GM19025 (cell line): ENCODE data around the gene GPATCH1.
"Not testable (repeated sequence)": the region's sequence is repeated elsewhere in the genome, so short reads cannot be mapped to it uniquely, and the experiment has no call there.

Experiments used
- ATAC-seq: cut with Tn5 transposase; IDR thresholded peaks from one replicate; pipeline ENCODE4 v1.9.1; 2021; ENCODE audit warnings: mild to moderate bottlenecking, low read depth, moderate library complexity; ENCODE audit not compliant: unreplicated experiment

The GPATCH1 gene

DNA sequence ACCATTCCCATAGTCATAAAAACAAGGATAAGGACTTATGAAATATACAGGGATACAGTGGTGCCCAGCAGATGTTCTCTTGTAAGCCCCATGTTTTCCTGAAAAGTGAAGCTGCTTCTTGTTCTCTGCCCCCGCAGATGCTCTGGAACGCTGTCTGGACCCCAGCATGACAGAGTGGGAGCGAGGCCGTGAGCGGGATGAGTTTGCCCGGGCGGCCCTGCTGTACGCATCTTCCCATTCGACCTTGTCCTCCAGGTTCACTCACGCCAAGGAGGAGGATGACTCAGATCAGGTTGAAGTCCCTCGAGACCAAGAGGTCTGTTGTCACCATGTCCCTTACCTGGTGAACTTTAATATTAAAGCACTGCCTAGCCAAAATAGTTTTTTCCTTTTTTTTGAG is 30.6 kb downstream of the GPATCH1 start:
- no peak for ATAC-seq

GRCh38 chr19:33114312-33114711 is 33.3 kb downstream of the GPATCH1 start:
- ATAC-seq = no peak

DNA sequence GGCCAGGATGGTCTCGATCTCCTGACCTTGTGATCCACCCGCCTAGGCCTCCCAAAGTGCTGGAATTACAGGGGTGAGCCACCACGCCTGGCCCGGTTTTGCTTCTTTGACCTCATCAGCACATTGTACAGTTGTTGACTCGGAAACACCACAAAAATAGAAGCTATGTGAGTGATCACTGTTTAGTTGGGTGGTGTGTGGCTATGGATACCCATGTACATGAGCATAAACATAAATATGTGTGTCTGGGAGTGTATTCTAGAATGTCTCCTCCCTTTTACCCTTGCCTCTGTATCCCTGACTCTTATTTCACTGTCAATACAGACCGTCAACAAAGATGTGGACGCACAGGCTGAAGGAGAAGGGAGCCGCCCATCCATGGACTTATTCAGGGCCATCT is 36.5 kb downstream of the GPATCH1 start:
- no peak for ATAC-seq

DNA sequence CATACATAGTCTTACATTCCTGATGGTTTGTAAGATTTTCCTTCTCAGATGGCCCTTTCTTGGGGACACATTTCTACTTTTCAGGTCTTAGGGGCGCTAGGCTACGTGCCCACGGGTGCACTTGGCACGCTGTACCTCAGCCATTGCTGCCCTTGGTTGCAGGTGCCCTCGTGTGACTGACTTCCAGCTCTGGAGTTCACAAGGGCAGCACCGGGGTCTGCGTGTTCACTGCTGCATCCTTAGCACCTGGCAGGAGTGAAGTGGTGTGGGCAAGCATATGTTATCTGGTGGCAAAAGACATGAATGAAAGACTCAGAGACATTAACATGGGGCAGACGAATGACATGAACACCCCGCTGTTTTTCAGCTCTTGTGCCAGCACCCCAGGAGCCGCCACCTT is 37.7 kb downstream of the GPATCH1 start:
- no peak for ATAC-seq

- no peak for ATAC-seq
Observed at GRCh38 chr19:33124207-33125098, 43.5 kb downstream of the GPATCH1 start.

GRCh38 chr19:33125929-33126388 is 45.0 kb downstream of the GPATCH1 start:
- no peak for ATAC-seq

GRCh38 chr19:33126712-33127111 is 45.7 kb downstream of the GPATCH1 start:
- not testable (repeated sequence) for ATAC-seq

DNA sequence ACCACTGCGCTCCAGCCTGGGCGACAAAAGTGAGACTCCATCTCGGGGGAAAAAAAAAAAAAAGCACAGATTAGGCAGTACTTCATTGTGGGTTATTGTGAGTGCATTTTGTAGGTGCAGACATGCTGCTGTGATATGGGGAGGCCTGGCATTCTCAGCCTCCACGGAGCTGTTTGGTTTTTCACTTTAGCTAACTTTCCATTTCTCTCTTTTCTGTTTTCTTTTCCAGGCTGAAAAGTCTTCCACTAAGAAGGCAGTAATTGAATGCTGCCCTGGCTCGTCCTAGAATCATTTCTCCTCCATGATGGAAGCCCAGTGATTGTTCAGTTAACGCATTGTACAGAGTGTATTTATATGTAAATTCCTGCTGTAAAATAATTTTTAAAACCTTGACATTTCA is 48.9 kb downstream of the GPATCH1 start:
- ATAC-seq = no peak

DNA sequence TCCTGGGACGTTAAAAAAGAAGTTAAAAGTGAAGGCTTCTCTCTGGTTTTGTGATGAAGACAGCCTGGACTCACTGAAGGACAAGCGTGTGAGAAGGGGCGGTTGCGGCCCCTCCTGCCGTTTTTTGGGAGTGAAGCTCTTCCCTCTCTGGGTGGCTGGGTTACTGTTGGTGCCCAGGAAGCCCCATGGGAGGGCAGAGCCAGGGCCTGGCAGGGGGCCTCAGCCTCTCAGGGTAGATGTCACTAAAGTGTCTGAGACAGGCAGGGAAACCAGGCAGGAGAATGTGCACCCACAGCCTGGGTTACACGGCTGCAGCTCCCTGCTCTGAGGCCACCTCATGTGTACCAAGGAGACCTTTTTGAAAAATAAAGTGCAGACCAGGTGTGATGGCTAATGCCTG is 49.5 kb downstream of the GPATCH1 start:
- no peak for ATAC-seq

GRCh38 chr19:33132021-33132420 is 51.0 kb downstream of the GPATCH1 start, which contains the start of gene WDR88:
TSS of gene WDR88 (plus strand) at chr19:33132114. CDS start at chr19:33132170, 56 bp downstream.
- no peak for ATAC-seq

GRCh38 chr19:33132425-33132824 is 51.4 kb downstream of the GPATCH1 start:
- ATAC-seq = no peak

DNA sequence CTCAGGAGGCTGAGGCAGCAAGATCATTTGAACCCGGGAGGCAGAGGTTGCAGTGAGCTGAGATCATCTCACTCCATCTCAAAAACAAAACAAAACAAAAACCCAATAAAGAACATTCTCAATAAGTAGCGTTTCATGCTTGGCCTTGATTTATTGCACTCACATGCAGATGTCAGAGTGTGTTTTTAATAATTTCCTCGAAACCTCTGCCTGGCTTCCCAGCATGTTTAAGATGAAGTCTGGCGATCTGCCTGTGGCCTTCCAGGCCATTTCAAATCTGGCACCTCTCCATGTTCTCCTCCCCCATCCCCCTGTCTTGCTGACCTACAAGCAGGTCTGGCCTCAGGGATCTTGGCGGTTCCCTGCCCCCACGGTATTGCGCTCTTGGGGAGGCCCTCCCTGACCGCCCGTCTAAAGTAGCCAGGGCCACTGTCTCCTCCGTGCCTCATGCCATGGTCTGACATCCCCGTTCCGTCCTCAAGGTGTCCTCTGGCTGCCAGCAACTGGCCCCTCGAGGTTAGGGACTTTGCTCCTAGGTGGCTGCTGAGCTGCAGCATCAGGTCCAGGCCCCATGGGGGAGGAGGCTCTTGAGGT is 52.6 kb downstream of the GPATCH1 start:
- no peak for ATAC-seq

GRCh38 chr19:33134571-33135041 is 53.6 kb downstream of the GPATCH1 start:
- no peak for ATAC-seq

- no peak for ATAC-seq
Observed at GRCh38 chr19:33139165-33139564, 58.2 kb downstream of the GPATCH1 start.

DNA sequence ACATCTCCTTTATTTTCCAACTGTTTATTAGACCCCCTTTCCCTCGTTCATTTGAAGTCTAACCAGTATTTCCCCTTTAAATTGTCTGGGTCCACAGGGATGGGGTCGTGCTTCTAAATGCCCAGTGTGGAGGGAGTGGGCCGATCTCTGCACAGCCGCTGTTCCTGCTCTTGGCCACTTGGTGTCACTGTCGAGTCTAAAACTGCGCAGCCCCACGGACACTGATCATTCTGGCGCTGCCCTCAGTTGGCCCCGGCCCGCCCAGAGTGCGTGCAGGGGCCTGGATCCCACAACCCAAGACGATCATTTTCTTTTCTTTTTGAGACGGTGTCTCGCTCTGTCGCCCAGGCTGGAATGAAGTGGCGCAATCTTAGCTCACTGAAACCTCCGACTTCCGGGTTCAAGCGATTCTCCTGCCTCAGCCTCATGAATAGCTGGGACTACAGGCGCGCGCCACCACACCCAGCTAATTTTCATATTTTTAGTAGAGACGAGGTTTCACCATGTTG is 63.0 kb downstream of the GPATCH1 start:
- ATAC-seq = no peak

- ATAC-seq = no peak
Observed at GRCh38 chr19:33146209-33146608, 65.2 kb downstream of the GPATCH1 start.

DNA sequence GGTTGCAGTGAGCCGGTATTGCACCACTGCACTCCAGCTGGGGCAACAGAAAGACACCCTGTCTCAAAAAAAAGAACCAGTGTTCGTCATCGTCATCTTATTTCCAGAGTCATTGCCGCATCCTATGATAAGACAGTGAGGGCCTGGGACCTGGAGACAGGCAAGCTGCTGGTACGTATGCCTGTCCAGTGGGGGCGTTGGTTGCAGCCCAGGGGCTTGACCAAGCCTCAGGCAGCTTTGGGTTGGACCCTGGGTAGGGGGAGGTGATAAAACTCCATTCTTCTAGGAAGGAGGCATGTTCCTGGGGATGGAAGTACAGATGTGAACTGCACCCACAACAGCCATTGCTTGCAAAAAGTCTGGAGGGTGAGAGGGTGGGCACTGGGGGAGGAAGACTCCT is 66.6 kb downstream of the GPATCH1 start:
- ATAC-seq = no peak

DNA sequence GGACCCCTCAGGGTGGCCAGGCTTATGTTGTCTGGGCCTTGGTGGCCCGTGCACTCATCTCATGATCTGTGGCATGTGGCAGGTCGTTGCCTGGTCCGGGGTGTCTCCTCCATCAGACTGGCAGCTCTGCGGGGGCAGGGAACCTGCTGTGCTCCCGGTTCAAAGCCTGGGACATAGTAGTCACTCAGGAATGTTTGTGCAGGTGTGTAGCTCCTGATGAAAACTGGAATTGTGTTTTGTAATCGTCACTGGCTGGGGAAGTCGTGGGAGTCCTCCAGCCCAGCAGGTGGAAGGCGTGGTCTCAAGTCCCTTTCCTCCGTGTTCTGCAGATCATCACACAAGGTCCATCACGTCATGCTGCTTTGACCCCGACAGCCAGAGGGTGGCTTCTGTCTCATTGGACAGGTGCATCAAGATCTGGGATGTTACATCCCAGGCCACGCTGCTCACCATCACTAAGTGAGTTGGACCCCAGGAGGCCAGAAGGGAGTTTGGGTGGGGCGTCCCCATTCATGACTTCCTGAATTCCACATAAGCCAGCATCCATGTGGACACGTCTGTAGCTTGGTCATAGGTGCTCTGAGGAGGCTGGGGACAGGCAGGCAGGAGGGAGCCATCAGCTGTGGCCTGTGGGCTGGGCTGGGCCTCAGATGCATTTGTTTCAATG is 70.0 kb downstream of the GPATCH1 start:
- no peak for ATAC-seq

GRCh38 chr19:33152176-33152575 is 71.2 kb downstream of the GPATCH1 start:
- ATAC-seq = no peak

DNA sequence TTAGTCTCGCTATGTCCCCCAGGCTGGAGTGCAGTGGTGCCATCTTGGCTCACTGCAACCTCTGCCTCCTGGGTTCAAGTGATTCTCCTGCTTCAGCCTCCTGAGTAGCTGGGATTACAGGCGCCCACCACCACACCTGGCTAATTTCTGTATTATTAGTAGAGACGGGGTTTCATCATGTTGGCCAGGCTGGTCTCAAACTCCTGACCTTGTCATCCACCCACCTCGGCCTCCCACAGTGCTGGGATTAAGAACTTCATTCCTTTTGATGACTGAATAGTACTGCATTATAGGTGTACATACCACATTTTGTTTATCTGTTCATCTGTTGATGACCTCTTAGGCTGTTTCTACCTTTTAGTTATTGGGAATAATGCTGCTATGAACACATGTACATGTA is 71.6 kb downstream of the GPATCH1 start:
- not testable (repeated sequence) for ATAC-seq

DNA sequence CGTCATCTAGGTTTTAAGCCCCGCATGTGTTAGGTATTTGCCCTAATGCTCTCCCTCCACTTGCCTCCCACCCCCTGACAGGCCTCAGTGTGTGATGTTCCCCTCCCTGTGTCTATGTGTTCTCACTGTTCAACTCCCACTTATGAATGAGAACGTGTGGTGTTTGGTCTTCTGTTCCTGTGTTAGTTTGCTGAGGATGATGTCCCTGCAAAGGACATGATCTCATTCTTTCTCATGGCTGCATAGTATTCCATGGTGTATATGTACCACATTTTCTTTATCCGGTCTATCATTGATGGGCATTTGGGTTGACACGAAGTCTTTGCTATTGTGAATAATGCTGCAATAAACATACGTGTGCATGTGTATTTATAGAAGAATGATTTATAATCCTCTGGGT is 73.3 kb downstream of the GPATCH1 start:
- ATAC-seq = not testable (repeated sequence)
